Caco-2 (cell line): ENCODE measurements around the gene MORN5. TPM values are rescaled to one million over a fixed set of nuclear protein-coding genes. Genes with fewer than 3 reads are reported as not detected.

Experiments used
- BruUV-seq: library from RNA; stranded (reverse); fragments of 400-500 nt; replicated peaks from 2 replicates; lab custom pipeline; 2021; lab: Mats Ljungman, UMichigan
- CTCF ChIA-PET: fragments of 300-600 bp; sonication (Branson Sonifier 250); formaldehyde crosslinking; loops from one replicate; lab custom pipeline; 2022; ENCODE audit warnings: antibody characterized with exemption; lab: Charles Lee
- POLR2A ChIA-PET: fragments of 300-600 bp; sonication (Branson Sonifier 250); formaldehyde crosslinking; loops from one replicate; lab custom pipeline; 2022; ENCODE audit warnings: antibody characterized with exemption; lab: Charles Lee
- DNase-seq, 2 experiments: peaks; one replicate each; pipeline versions ENCODE4 v3.0.0 to v3.0.0-alpha.2; 2020 to 2022
- H3K27me3 ChIP-seq: replicated peaks from 2 replicates; pipeline ENCODE4 v1.6.0; 2011; ENCODE audit warnings: low read length; ENCODE audit not compliant: control insufficient read depth, insufficient read depth
- H3K36me3 ChIP-seq: 2 replicates; pipeline ENCODE4 v1.5.1; 2011; ENCODE audit warnings: low read length; ENCODE audit not compliant: control insufficient read depth, insufficient read depth
- H3K4me1 ChIP-seq: fragments of 250-450 bp; sonication (Bioruptor Pico); 2 replicates; pipeline ENCODE4 v1.5.1; 2020; ENCODE audit warnings: mild to moderate bottlenecking
- H3K4me3 ChIP-seq: 2 replicates; pipeline ENCODE4 v1.5.1; 2011; ENCODE audit warnings: low read depth, mild to moderate bottlenecking, control low read depth, low read length
- H3K9me3 ChIP-seq: fragments of 250-450 bp; sonication (Bioruptor Pico); 2 replicates; pipeline ENCODE4 v1.5.1; 2020; ENCODE audit warnings: mild to moderate bottlenecking, moderate library complexity
- H3K27ac Mint-ChIP-seq: one replicate; pipeline ENCODE4 v1.8.0; 2022; ENCODE audit warnings: mixed read lengths; ENCODE audit not compliant: unreplicated experiment
- H3K27me3 Mint-ChIP-seq: one replicate; pipeline ENCODE4 v1.8.0; 2022; ENCODE audit warnings: mixed read lengths; ENCODE audit not compliant: insufficient read depth, unreplicated experiment
- H3K36me3 Mint-ChIP-seq: one replicate; pipeline ENCODE4 v1.8.0; 2022; ENCODE audit warnings: mild to moderate bottlenecking, mixed read lengths; ENCODE audit not compliant: insufficient read depth, unreplicated experiment
- H3K4me1 Mint-ChIP-seq: one replicate; pipeline ENCODE4 v1.8.0; 2022; ENCODE audit warnings: low read depth, mixed read lengths; ENCODE audit not compliant: unreplicated experiment
- H3K4me3 Mint-ChIP-seq: one replicate; pipeline ENCODE4 v1.8.0; 2022; ENCODE audit warnings: mild to moderate bottlenecking, moderate library complexity, mixed read lengths; ENCODE audit not compliant: unreplicated experiment
- H3K9me3 Mint-ChIP-seq: one replicate; pipeline ENCODE4 v1.8.0; 2022; ENCODE audit warnings: mixed read lengths; ENCODE audit not compliant: unreplicated experiment
- CTCF ChIP-seq, 2 experiments: fragments of 200-600 bp in 1 of 2; IDR thresholded peaks; 1 replicate in 1 of 2; 2 replicates in 1 of 2; pipeline versions ENCODE4 v1.5.1 to v1.8.0; 2011 to 2022; ENCODE audit warnings: antibody characterized with exemption in 1 of 2, control low read depth in 1 of 2, inconsistent platforms in 1 of 2, low read depth in 1 of 2, low read length in 1 of 2, mild to moderate bottlenecking in 1 of 2, moderate library complexity in 1 of 2; ENCODE audit not compliant: insufficient read depth in 1 of 2, severe bottlenecking in 1 of 2, unreplicated experiment in 1 of 2
- intact Hi-C: fragments of 100-400 bp; cut with micrococcal nuclease; formaldehyde crosslinking; loops from one replicate; pipeline ENCODE4 v1.10.0; 2022; ENCODE audit not compliant: unreplicated experiment
- total RNA-seq: library from RNA; stranded (reverse); gene quantifications from 2 replicates; pipeline ENCODE4 v1.2.3, GENCODE V29; 2022

MORN5 gene
- total RNA-seq, 1 experiment from 2014 or later, result not detected

- no peak for TF ChIP-seq CTCF (IDR thresholded peaks at IDR 0.05; ENCODE audit: insufficient read depth in 1 of 2, low read depth in 1 of 2, low read length in 1 of 2, severe bottlenecking in 1 of 2, unreplicated experiment in 1 of 2)
- Histone ChIP-seq H3K4me3 (no peak overlapping the region), H3K27me3 (no peaks in the 10 kb centered on the region), H3K4me1 (peaks cover 9% of the 10 kb centered on the region; the same call in 1 of the 2 replicates), H3K36me3 (no peaks in the 10 kb centered on the region), H3K9me3 (no peaks in the 10 kb centered on the region)
- Mint-ChIP-seq H3K36me3 (no peaks in the 10 kb centered on the region), H3K4me3 (no peak overlapping the region), H3K9me3 (no peaks in the 10 kb centered on the region), H3K27ac (no peak overlapping the region), H3K4me1 (no peaks in the 10 kb centered on the region), H3K27me3 (peaks cover 3% of the 10 kb centered on the region)
- no TSS peak for BruUV-seq
- DNase-seq, result no peak
- intact Hi-C loops, result loop anchor here (5.0 kb wide), 1 partner anchor 104 kb away; no protein-coding TSS in a partner anchor
- ChIA-PET POLR2A (no interaction called here), CTCF (interaction anchor here (1.9 to 5.2 kb wide), 2 partner anchors 29 to 222 kb away, joined by 8 to 104 read pairs; no protein-coding TSS in a partner anchor)
Measured at GRCh38 chr9:122128007-122128968, 31.4 kb upstream of the MORN5 start.

- POLR2A ChIA-PET, result no interaction called here
Measured at GRCh38 chr9:122128969-122129343, 30.8 kb upstream of the MORN5 start.

More at GRCh38 chr9:122128969-122129343, 30.8 kb upstream of the MORN5 start:
- CTCF ChIA-PET, result interaction anchor here (5.2 kb wide), 1 partner anchor 221 kb away, joined by 104 read pairs; no protein-coding TSS in a partner anchor
- no peak for TF ChIP-seq CTCF (IDR thresholded peaks at IDR 0.05; ENCODE audit: insufficient read depth in 1 of 2, low read depth in 1 of 2, low read length in 1 of 2, severe bottlenecking in 1 of 2, unreplicated experiment in 1 of 2)
- Mint-ChIP-seq H3K4me1 (no peaks in the 10 kb centered on the region), H3K36me3 (no peaks in the 10 kb centered on the region), H3K27ac (no peak overlapping the region), H3K4me3 (no peak overlapping the region), H3K9me3 (no peaks in the 10 kb centered on the region), H3K27me3 (peaks cover 3% of the 10 kb centered on the region)
- intact Hi-C loops, result loop anchor here (5.0 kb wide), 1 partner anchor 103 kb away; no protein-coding TSS in a partner anchor
- no peak for DNase-seq
- H3K4me3 ChIP-seq, result no peak overlapping the region
- no peaks in the 10 kb centered on the region for H3K27me3 ChIP-seq
- no TSS peak for BruUV-seq
- H3K36me3 ChIP-seq, result no peaks in the 10 kb centered on the region
- H3K4me1 ChIP-seq, result peaks cover 11% of the 10 kb centered on the region
- no peaks in the 10 kb centered on the region for H3K9me3 ChIP-seq
